ENCODE results near the gene TMEM51. TPM values are rescaled to one million over a fixed set of nuclear protein-coding genes. Genes with fewer than 3 reads are reported as not detected.
"Not testable (repeated sequence)": the region's sequence is repeated elsewhere in the genome, so short reads cannot be mapped to it uniquely, and the experiment has no call there.

The TMEM51 gene
- total RNA-seq, 2 donors from 2014 or later = 0.35 TPM; not detected in 1

DNA sequence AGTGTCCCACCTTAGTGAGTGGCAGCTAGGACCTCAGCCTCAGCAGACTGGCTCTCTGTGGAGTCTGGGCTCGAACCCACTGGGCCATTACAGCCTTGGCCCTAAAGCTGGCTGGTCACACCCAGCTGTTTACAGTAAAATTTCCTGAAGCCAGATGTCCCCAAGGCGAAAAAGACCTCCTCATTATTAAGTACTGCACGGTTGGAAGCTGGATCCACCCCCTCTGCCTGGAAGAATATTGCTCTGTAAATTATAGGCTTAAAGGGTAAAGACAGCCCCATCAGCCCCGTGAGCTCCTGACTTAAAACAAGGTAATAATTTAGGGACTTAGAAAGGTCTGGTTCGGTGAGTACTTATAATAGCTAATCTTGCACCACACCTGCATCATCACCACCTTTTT lies 30.3 kb upstream of the TMEM51 start:
- H3K36me3 Mint-ChIP-seq = no peaks in the 10 kb centered on the region
- no peak overlapping the region for H3K27ac Mint-ChIP-seq
- H3K9me3 Mint-ChIP-seq = no peaks in the 10 kb centered on the region
- DNase-seq (ENCODE audit: low spot score in 2 of 2) = no peak
- ATAC-seq = no peak

DNA sequence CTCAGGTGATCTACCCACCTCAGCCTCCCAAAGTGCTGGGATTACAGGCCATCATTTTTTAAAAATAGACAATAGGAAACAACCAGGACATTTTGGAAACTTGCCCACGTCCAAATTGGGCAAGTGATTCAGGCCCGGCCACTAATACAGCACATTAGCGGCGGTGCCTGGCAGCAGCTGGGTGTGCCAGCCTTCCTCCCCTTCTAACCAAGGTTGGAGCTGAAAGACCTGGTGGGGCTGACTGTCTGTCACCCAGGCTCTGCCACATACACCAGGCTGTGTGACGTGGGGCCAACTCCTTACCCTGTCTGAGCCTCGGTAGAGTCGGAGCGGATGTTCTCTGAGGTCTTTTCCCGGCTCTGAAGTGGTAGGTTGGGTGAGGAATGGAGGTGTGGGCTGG lies 29.6 kb upstream of the TMEM51 start:
- no peaks in the 10 kb centered on the region for H3K9me3 Mint-ChIP-seq
- no peaks in the 10 kb centered on the region for H3K36me3 Mint-ChIP-seq
- H3K27ac Mint-ChIP-seq = peak overlapping the region in 1 of 2 donors; percentile 50
- ATAC-seq (no peak), DNase-seq (ENCODE audit: low spot score in 2 of 2) (no peak)

GRCh38 chr1:15124362-15125100 lies 29.0 kb upstream of the TMEM51 start:
- Mint-ChIP-seq H3K36me3 (no peaks in the 10 kb centered on the region), H3K27ac (no peak overlapping the region), H3K9me3 (no peaks in the 10 kb centered on the region)
- DNase-seq (ENCODE audit: low spot score in 2 of 2) = no peak
- no peak for ATAC-seq

DNA sequence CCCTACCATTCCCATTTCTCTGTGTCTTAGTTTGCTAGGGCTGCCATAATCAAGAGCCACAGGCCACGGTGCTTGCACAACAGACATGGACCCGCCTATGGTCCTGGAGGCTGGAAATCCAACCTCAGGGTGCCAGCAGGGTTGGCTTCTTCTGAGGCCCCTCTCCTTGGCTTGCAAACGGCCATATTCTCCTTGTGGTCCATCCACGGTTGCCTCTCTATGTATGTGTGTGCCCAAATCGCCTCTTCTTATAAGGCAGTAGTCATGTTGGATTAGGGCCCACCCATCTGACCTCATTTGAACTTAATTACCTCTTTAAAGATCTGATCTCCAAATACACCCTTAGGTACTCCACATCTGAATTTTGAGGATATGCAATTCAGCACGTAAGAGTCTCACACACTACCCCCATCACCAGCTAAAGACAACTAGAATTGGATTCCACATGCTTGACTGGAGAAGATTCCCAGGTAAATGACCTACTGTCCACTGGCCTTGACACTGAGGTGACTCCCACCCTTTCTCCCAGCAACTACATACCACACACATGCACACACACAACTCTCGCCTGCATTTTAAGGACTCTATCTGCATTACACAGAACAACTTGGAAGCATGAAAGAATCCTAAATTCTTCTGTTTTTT lies 28.3 kb upstream of the TMEM51 start:
- H3K9me3 Mint-ChIP-seq = no peaks in the 10 kb centered on the region
- H3K36me3 Mint-ChIP-seq = no peaks in the 10 kb centered on the region
- DNase-seq (ENCODE audit: low spot score in 2 of 2) (no peak), ATAC-seq (no peak)
- H3K27ac Mint-ChIP-seq = no peak overlapping the region

DNA sequence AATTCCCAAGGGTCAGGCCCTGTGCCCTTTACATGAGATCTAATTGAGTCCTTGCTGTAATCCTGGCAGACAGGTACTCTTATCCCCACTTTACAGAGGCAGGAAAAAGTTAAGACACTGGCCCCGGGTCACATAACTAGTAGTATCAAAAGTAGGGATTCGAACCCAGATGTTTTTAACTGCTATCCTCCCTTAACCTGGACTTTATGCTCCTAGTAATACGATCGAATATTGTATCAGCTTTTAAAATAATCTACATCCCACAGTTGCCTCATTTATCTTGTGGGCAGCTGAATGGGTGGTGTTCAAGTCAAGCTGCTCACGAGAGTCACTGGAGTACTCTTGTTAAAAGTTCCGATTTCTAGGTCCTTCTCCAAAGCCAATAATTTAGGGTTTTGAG lies 25.5 kb upstream of the TMEM51 start:
- Mint-ChIP-seq H3K36me3 (no peaks in the 10 kb centered on the region), H3K9me3 (no peaks in the 10 kb centered on the region), H3K27ac (no peak overlapping the region)
- ATAC-seq = no peak
- DNase-seq (ENCODE audit: low spot score in 2 of 2) = no peak

DNA sequence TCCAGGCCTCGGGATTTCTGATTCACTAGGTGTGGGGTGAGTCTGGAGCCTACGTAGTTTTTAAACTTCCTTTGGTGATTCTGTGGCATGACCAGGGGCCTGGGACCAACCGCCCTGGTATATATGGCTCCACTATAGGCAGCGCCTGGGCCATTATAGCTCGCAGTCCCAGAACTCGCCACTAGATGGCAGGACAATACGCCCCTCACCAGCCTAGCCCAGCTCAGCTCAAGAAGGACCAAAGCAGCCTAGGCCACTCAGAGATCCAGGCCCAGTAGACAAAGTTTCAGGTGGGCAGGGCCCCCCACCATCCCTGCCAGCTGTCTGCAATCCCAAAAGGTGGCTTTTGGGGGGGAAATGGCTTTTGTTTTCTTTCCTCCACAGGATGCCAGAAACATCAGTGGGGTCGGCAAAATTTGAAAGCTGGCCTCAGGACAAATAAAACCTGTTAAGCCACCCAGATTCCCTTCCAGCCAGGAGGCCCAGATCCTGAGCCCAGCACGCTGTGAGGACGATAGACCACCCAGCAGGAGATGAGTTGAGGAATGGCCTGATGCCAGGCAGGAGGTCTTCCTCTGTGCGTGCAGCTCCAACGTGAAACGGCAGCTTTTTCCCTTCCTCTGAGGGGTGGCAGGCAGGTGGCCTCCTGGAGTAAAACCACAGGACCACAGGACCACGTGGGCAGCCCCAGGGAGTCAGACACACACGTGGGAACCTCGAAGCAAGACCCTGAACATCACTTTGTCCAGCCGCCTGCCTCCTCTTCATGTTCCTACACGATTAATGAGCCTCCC lies 24.8 kb upstream of the TMEM51 start:
- Mint-ChIP-seq H3K27ac (no peak overlapping the region), H3K36me3 (no peaks in the 10 kb centered on the region), H3K9me3 (no peaks in the 10 kb centered on the region)
- ATAC-seq (peak; percentile 92), DNase-seq (ENCODE audit: low spot score in 2 of 2) (peak; percentile 65 to 82)

- Mint-ChIP-seq H3K36me3 (no peaks in the 10 kb centered on the region), H3K27ac (peak overlapping the region in 1 of 2 donors; percentile 11), H3K9me3 (no peaks in the 10 kb centered on the region)
- no peak for DNase-seq (ENCODE audit: low spot score in 2 of 2)
- ATAC-seq = no peak
These were observed 23.6 kb upstream of the TMEM51 start for GRCh38 chr1:15129944-15130343.

DNA sequence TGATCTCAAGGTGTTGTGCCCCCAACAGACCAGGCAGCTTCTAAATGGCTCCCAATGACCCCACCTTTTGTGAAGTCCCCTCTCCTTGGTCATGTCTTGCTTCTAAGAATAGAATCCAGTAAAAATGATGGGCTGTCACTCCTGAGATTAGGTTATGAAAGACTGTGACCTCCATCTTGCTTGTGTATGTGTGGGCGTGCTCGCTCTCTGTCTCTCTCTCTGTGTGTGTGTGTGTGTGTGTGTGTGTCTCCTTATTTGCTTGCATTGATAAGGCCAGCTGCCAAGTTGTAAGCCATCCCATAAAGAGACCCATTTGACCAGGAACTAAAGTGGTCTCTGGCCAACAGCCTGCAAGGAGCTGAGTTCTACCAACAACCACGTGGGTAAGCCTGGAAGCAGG lies 22.9 kb upstream of the TMEM51 start:
- no peak overlapping the region for H3K27ac Mint-ChIP-seq
- DNase-seq (ENCODE audit: low spot score in 2 of 2) (no peak), ATAC-seq (no peak)
- H3K9me3 Mint-ChIP-seq = no peaks in the 10 kb centered on the region
- no peaks in the 10 kb centered on the region for H3K36me3 Mint-ChIP-seq

GRCh38 chr1:15132965-15133364 lies 20.6 kb upstream of the TMEM51 start:
- DNase-seq (ENCODE audit: low spot score in 2 of 2) = no peak
- no peak overlapping the region for H3K27ac Mint-ChIP-seq
- H3K9me3 Mint-ChIP-seq = no peaks in the 10 kb centered on the region
- no peak for ATAC-seq
- H3K36me3 Mint-ChIP-seq = no peaks in the 10 kb centered on the region

DNA sequence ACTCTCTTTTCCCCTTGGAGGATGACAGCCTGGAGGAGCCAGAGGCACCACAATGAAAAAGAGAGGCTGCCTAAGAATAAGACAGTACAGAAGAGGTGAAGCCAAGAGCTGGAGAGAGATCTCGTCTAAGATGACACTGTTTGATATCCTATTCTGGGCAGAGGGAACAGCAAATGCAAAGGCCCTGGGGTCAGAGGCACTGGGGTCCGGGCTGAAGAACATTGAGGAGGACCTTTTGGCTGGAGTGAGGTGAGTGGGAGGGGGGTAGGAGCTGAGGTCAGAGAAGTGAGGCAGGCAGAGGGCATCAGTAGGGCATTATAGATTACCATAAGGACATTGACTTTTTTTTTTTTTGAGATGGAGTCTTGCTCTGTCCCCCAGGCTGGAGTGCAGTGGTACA lies 19.3 kb upstream of the TMEM51 start:
- no peaks in the 10 kb centered on the region for H3K36me3 Mint-ChIP-seq

DNA sequence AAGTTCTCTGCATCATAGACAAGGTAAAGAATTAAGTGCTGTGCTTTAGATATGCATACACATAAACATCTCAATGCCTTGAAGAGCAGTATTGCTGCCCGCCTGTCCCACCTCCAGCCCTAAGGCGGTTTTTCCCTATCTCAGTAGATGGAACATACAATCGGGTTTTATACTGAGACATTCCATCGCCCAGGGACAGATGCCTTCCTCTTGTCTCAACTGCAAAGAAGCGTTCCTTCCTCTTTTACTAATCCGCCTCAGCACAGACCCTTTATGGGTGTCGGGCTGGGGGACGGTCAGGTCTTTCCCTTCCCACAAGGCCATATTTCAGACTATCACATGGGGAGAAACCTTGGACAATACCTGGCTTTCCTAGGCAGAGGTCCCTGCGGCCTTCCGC lies 17.9 kb upstream of the TMEM51 start:
- H3K27ac Mint-ChIP-seq; DNase-seq (ENCODE audit: low spot score in 2 of 2); H3K9me3 Mint-ChIP-seq; ATAC-seq; H3K36me3 Mint-ChIP-seq: not testable (repeated sequence)

More for the DNA sequence above, 19.3 kb upstream of the TMEM51 start:
- DNase-seq (ENCODE audit: low spot score in 2 of 2) = no peak
- ATAC-seq = no peak
- H3K9me3 Mint-ChIP-seq = no peaks in the 10 kb centered on the region
- H3K27ac Mint-ChIP-seq = no peak overlapping the region

- no peaks in the 10 kb centered on the region for H3K9me3 Mint-ChIP-seq
- peaks cover 0 to 7% of the 10 kb centered on the region in 2 donors for H3K36me3 Mint-ChIP-seq
- DNase-seq (ENCODE audit: low spot score in 2 of 2) = no peak
- no peak for ATAC-seq
- H3K27ac Mint-ChIP-seq = no peak overlapping the region
These were observed 15.7 kb upstream of the TMEM51 start for GRCh38 chr1:15137809-15138208.

- no peak for DNase-seq (ENCODE audit: low spot score in 2 of 2)
- H3K36me3 Mint-ChIP-seq = peaks cover 0 to 7% of the 10 kb centered on the region in 2 donors
These were observed 13.7 kb upstream of the TMEM51 start for GRCh38 chr1:15139654-15140350.

GRCh38 chr1:15141935-15142539 lies 11.5 kb upstream of the TMEM51 start:
- Mint-ChIP-seq H3K36me3 (peaks cover 0 to 7% of the 10 kb centered on the region in 2 donors), H3K9me3 (no peaks in the 10 kb centered on the region), H3K27ac (no peak overlapping the region)
- no peak for ATAC-seq
- DNase-seq (ENCODE audit: low spot score in 2 of 2) = no peak

More at GRCh38 chr1:15139654-15140350, 13.7 kb upstream of the TMEM51 start:
- ATAC-seq = no peak
- Mint-ChIP-seq H3K27ac (no peak overlapping the region), H3K9me3 (no peaks in the 10 kb centered on the region)

DNA sequence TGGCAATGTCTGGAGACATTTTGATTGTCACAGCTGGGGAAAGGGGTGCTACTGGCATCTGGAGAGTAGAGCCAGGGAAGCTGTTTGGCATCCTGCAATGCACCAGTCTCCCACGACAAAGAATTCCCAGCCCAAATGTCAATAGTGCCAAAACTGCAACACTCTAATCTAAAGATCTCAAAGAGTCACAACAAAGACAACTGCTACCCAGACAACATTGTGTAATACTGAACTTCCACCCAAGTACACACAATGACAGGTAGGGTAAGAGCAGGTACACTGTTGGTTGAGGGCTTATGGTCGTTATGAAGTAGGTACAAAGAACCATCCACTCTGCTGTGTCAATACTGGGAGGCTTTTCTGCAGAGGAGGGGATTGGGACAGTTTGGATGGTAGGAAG lies 8.2 kb upstream of the TMEM51 start:
- DNase-seq (ENCODE audit: low spot score in 2 of 2) (no peak), ATAC-seq (no peak)
- no peaks in the 10 kb centered on the region for H3K9me3 Mint-ChIP-seq
- H3K36me3 Mint-ChIP-seq = peaks cover 0 to 7% of the 10 kb centered on the region in 2 donors
- H3K27ac Mint-ChIP-seq = no peak overlapping the region

DNA sequence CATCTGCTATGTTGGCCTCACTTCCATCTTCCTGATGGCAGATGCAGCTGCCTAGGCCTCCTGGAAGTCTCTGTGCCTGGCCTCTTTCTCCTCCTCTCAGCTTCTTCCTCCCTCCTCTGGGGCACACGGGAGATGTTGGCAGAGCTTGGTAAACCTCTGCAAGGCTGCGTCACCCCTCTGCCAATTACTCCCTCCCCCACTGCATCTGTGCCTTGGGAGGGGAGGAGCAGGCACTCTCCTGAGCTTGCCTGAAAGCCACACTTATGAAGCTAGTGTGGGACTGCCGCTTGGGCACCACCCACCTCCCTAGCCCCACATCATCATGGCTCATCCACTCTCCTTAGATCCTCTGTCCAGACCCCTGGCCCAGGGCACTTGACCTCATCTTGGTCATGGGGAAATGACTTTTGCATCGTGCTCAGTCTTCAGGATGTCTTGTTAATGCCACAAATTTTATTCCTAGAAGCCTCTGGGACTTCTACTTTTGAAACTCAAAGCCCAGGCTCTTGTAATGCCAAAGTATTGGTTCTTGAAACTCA lies 7.3 kb upstream of the TMEM51 start:
- Mint-ChIP-seq H3K27ac (no peak overlapping the region), H3K9me3 (no peaks in the 10 kb centered on the region), H3K36me3 (peaks cover 0 to 6% of the 10 kb centered on the region in 2 donors)
- DNase-seq (ENCODE audit: low spot score in 2 of 2) (no peak), ATAC-seq (no peak)

Measured in activated naive CD4-positive, alpha-beta T cell treated with anti-CD3 and anti-CD28 coated beads, Interleukin-2, amount 50 U/mL, for 72 hours (primary cell).